Kidney glomerular epithelial cell (primary cell): ENCODE data around the gene PGLYRP4.

Experiments used
- DNase-seq: peaks from one replicate; lab custom pipeline; 2025; lab: John Stamatoyannopoulos, UW

PGLYRP4 gene, protein sequence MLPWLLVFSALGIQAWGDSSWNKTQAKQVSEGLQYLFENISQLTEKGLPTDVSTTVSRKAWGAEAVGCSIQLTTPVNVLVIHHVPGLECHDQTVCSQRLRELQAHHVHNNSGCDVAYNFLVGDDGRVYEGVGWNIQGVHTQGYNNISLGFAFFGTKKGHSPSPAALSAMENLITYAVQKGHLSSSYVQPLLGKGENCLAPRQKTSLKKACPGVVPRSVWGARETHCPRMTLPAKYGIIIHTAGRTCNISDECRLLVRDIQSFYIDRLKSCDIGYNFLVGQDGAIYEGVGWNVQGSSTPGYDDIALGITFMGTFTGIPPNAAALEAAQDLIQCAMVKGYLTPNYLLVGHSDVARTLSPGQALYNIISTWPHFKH

DNA sequence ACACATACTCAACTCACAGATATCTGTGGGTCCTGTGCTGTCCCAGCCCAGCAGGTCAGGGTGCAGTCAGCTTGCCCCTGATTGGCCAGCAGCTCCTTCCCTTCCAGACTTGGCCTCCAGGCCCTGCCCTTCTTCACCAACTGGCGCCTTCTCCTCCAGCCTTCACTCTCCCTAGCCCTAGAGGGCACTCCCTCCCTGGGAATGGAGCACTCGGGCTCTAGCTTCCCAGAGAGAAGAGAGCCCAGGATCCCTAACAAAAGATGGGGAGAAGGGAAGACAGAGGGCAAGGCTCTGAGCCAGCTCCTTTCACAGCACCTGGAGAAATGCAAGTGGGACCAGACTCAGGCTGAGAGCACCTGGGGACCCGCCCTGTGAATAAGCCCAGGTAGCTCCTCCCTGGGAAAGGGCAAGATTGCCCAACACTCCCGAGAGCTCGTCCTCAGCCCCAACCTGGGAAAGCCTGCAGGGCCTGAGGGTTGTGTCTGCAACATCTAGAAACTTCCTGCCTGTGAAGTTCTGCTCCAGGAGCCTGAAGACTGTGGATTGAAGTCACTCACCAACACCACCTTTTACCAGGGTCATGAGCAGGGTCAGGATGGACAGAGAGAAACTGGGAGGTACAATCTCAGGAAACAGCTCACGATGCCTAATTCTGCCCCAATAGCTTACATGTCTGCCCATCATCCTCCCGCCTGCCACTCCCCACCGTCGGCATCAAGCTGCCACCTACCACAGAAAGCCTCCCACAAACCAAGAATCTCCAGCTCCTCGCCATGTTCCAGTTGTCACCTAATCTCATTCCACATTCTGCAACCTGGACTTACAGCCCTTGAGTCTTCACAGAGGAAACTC, at the start of gene PGLYRP4:
Gene PGLYRP4 (minus strand): TSS at position 331 of the 852 bp plus-strand sequence. CDS start 909 bp downstream, outside the sequence.
- no peak for DNase-seq

DNA sequence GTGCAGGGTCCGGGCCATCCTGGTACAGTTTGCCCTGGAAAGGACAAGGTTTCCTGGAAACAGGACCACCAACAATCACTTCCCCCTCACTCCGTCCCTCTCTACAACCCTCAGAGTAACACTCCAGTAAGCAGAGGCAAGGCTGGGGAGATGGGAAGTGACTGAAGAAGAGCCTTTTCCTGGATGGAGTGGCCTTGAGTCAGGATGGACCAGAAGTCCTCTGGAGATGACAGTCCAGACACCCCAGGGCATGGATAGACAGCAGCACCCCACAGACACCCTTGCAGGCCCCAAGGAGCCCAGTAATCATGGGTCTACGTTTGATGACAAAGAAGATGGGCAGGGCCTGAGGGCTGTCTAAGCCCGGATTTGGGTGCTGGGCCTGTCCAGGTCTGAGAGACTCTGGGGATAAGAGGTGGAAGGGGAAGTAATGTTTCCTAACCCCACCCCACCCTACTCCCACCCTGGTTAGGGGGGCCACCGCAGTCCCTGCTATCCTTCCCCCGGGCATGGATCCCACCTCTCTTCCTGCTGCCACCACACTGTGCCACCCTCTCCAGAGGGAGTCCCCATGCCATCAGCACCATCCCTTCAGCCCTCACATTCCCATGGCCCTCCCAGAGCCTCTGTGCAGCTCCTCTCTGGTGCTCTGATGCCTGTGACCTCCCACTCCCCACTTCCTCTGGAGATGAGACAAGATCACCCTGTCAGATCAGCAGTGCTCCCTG, 49.4 kb upstream of the PGLYRP4 start:
- DNase-seq, result no peak

DNA sequence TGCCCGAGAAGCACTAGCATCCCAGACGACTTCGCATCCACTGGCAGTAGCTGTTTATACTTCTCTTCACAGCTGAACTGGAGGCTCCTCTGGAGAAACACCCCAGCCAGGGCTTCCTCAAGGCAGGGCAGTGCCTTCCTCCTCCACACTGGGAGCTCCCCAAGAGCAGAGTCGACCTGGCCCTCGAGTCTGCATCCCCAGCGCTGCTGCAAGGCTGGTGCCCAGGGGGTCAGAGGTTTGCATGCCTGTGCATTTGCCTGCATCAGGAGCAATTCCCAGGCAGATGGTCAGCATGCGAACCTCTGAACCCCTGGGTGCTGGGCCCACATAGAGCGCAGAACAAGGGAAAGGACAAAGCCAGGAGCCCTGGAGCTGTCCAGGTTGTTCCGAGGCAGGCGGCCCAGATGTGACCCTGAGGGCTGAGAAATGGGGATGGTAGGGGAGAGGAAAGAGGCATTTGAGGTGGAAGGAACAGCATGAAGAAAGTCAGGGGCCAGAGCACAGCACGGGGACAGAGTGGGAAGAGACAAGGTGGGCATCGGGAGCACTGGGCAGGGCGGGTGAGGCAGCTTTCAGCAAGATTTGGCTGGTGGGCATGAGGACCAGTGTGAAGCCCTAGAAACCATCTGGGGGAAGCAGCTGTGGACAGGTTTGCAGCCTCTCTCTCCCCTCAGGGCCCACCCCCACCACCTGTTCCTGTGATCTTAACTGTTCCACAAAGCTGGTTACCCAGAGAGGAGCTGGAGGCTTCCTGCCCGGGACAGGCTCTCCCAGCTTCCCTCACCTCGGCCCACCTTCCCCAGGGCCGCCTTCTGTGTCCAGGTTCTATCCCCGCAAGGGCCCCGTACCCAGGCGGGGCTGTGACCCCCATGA, 48.6 kb upstream of the PGLYRP4 start:
- no peak for DNase-seq

DNA sequence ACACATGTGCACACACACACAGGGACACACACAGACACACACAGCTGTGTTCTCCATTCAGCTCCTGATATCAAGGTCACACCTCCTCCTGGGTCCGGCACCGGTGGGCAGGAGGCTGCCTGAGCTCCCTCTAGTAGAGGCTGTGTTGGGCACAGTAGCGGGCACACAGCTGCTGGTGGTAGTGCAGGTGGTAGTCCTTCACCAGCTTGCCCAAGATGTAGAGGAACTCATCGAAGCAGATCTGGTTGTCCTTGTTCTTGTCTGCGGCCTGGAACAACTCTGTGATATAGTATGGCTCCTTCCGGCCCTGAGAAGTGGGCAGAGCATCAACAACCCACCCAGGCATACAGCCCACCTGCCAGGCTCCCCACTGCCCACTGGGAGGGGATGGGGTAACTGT, 47.8 kb upstream of the PGLYRP4 start:
- no peak for DNase-seq

DNA sequence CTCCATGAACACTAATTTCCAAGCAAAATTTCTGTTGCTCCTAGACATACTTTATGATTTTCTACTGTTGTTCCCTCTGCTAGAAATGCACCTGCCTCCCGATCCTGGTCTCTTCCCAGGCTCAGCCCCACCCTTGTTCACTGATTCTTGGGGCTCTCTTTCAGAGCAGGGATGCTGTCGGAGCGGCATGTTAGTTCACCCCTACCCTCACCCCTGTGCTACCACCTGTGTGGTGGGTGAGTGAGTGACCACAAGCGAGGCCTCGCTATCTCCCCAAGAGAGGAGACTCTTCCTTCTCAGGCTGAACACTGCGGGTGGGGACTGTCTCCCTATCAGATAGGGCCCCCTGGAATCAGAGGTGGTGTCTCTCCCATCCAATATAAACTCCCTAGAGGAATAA, 47.1 kb upstream of the PGLYRP4 start:
- no peak for DNase-seq

DNA sequence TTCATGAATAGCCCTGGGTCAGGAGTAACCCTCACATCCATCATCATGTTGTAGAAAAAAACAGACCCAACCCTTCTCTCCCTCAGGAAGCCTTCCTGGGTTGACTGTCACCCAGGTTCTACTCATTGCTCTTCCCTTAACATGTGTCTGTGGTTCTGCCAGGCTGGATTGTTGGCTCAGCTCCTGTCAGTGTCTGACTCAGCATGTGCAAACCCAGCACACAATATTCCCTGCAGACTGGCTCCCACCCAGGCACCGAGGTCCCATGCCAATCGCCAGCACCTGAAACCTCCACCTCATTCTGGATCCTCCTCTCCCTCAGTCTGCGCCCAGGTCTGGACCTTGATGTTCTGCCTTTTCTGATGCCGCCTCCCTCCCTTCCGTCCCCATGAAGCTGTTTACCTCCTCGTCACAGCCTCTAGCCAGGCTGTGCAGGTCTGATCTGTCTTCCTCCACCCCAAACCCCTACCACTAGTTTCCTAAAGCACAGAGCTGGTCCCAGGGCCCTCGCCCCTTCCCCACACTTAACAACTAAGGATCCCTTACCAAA, 46.6 kb upstream of the PGLYRP4 start:
- no peak for DNase-seq

DNA sequence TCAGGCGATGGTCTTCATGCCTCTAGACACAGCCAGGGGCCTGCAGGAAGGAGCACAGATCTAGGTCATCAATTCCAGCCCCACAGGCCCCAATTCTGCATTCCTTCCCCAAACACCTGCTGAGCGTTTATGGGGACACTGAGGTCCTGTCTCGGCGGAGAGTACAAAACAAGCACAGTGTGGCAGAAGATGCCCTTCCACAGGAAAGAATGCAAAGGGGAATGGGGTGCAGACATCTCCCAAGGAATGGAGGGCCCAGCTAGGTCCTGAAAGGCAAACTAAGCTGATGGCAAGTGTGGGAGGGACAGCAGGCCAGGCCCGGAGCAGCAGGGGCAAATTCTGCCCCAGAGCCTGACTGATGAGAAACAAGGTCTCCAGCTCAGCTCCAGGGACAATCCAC, 45.8 kb upstream of the PGLYRP4 start:
- no peak for DNase-seq

DNA sequence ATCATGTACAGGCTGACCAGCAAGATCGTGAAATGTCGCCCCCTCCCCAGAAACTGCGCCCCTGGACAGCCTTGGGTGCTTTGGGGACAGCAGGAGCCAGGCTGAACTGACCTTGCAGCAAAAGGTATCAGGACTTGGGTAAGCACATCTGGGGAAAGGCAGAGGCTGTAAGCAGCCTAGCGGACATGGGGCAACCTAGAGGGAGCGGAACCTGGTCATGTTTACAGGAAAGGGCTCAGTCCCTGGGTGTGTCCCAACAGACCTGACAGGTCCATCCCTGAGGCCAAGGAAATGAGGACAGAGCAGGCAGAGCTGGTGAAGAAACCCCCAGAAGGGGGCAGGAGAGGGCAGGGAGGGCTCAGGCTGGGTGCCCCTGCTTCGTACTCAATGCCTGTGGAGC, 45.3 kb upstream of the PGLYRP4 start:
- DNase-seq, result no peak

DNA sequence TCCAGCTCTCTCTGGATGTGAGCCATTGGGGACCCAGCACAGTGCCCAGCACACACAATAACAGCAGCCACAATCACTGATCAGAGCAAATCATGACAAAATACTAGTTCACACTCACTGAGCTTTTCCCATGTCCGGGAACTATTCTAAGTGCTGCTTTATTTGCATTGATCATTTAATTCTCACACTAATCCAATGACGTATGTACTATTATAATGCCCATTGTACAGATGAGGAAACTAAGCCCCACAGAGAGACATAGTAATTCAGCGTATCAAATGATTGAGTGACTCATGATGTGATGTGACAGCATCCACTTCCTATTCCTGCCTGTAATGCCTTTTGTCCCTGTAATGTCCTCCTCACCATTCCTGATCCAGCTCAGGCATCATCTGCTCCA, 44.2 kb upstream of the PGLYRP4 start:
- no peak for DNase-seq

DNA sequence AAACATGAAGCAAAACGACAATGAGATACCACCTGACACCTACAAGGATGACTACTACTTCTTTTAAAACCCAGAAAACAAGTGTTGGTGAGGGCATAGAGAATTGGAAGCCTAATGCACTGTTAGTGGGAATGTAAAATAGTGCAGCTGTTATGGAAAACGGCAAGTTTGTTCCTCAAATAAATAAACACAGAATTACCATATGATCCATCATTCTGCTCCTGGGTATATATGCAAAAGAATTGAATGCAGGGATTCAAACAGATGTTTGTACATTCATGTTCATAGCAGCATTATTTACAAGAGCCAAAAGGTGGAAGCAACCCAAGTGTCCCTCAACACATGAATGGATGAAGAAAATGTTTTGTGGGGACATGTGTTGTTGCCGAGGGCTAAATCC, 43.6 kb upstream of the PGLYRP4 start:
- DNase-seq, result no peak

DNA sequence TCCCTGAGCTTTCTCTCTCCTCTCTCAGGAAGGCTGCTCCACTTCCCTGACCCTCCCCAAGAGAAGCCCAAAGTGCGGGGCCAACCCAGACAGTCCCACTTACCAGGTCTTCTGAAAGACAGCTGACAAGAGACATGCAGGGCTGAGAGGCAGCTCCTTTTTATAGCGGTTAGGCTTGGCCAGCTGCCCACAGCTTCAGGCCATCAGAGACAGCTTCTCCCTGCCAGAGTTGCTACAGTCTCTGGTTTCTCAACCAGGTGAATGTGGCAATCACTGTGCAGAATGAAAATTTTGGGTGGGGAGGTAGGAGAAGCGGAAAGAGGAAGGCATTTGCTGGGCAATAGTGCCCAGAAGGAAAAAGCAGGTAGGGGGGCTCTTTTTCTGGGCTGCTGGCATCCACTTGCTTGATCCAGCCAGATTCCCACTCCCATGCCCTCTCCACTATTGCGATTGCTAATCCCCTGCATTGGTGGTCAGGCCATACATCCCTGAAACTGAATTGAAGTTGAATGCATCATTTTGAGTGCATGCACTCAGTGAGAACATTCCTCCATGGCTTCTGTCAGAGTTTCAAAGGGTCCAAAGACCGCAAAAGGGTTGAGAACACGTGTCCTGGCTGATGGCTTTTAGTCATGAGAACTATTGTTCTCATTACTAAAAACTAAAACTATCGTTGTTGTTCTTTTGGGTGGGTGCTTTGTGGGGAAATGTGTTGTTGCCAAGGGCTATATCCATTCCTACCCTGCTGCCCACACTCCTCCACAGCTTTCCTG, 42.5 kb upstream of the PGLYRP4 start, which contains the start of gene S100A8:
Gene S100A8 (minus strand): TSS at position 136 of the 773 bp plus-strand sequence. CDS start 538 bp downstream, outside the sequence.
- no peak for DNase-seq

DNA sequence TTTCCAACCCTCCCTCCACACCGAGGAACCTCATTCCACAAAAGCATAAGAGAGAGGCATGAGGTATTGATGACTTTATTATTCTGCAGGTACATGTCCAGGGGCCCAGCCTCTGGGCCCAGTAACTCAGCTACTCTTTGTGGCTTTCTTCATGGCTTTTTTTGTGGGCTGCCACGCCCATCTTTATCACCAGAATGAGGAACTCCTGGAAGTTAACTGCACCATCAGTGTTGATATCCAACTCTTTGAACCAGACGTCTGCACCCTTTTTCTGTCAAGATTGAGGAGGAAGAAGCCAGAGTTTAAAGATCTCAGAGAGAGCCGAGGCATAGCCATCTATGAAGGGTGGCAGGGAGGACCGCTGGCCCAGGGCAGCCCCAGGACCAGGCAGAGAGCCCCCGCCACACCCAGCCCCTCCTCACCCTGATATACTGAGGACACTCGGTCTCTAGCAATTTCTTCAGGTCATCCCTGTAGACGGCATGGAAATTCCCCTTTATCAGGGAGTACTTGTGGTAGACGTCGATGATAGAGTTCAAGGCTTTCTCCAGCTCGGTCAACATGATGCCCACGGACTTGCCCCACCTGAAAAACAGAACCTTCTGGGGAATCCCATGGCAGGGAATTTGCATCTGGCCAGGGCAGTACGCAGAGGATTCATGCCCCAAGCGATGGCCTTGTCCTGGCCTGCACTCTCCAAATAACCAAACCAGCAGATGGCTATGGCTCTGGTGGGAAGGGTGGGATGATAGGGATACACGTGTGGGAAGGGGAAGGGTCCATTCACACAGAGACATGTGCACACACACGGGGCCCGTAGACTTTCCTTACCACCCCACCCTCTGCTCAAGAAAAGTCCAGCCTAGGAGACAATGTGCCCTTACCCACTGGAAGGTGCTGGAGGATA, 41.6 kb upstream of the PGLYRP4 start:
- DNase-seq, result no peak

DNA sequence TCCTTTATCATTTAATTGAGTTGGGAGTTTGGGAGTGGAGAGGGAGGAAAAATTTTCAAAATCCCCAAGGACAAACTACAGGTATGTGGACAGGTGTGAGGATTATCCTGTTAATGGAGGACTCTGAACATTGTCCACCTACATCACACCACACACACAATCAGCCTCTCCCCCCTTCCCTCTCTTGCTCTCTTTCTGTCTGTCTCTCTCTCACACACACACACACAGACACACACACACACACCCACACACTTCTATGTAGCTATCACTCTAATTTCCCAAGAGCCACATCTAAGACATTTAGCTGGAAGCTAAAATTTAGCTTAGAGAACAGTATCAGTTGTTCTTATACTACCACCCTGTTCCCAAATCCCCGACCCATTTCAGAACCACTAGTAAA, 40.8 kb upstream of the PGLYRP4 start:
- DNase-seq, result no peak

DNA sequence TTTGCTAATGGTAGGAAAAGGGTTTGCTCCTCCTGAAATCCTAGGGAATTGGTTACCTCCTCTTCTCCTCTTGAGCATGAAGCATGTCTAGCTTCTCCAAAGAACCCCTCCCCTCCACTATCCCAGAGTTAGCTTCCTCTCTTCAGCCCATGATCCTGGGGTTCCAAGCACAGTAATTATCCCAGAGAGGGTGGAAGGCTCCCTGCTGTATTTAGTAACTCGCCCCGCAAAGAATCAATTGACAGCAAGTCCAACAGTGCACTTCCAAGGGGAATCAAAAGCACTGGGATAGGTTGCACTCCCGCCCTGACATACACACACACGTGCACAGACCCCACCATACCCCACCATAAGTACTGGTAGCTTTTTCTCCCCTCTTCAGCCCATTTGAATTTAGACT, 39.1 kb upstream of the PGLYRP4 start:
- no peak for DNase-seq

DNA sequence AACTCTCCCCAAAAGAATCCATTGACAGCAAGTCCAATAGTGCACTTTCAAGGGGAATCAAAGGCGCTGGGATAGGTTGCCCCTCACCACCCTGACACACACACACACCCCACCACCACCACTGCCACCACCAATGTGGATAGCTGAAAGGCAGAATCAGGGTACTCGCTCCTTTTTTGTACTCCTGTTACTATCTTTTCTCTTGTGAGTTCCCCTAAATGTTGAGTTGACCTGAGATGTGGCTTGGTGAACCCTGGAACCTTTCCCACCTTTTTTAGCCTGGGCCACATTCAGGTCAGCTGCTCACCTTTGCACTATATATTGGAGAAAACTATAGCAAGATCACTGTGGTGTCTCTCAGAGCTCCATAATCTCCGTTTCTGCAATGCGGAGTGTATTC, 38.4 kb upstream of the PGLYRP4 start:
- DNase-seq, result no peak

DNA sequence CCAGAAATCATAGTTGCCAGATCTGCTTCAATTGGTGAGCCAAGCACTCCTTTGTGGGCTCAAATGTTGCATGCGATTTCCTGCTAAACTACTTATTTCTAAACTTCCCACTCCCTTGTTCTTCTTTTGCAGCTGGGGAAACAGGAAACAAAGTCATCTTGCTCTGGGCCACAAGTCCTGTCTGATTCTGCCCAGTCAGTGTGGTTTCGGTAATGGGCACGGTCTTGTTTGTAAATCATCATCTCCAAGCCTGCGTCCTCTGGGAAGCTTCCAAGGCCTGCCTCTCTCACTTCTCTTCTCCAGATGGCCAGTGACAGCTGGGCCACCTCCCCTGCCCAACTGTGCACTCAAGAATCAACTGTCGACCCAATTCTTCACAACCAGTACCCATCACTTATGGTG, 37.9 kb upstream of the PGLYRP4 start:
- DNase-seq, result no peak

DNA sequence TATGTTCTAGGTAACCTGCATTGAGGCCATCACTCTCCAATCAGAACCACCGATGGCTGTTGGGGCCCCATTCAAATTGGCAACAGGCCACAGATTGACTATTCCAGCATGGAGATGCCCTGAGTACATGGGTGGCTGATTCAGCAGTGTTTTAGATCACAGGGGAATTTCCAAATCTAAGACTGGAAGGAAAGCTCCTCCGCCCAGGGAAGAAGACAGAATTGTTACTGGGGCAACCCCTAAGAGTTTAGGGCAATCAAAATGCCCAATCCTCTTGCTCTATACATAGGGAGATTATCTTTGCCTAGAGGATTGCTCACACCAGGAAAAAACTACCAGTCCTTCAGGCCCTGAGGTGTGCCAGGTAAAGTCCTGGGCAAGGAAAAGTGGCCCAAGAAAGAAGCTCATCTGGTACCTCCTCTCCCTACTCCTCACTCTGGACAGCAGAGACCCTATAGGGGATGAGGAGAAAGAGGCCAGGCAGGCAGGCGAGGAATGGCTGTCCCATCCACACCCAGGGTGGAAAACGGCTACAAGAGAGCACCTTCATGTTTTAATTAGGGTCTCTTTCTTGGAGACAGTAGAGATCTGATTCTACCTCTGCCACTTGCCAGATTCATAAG, 36.4 kb upstream of the PGLYRP4 start:
- DNase-seq, result no peak

DNA sequence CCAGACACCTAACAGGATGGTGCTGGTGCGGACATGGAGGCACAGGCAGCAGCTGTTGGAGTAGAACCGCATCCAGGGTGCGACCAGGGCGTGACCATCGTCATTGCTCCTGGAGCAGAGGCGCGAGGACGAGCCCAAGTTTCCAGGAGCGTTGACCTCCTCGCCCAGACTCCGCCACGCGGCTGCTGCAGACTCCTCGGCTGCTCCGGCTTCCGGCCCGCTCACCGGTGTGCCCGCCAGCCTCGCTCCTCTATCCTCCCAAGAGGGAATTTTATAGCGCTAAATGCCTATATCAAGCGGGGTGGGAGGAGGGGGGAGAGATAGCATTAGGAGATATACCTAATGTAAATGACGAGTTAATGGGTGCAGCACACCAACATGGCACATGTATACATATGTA, 32.1 kb upstream of the PGLYRP4 start:
- DNase-seq, result no peak

DNA sequence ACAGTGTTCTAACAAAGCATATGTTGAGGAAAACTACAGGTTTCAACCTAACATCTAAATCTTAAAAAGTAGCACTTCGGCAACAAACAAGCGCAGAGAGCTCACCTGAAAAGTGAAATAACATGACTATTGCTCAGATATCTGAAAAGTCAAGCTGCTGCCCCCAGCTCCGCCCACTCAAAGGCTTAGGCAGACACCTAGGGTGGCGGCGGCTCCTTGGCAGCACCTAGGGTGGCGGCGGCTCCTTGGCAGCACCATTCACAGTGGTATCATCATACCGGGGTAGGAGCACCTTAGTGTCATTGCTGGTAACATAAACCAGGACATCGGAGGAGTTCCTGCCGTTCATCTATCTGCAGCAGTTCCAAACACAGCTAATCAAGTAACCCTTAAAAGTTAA, 30.9 kb upstream of the PGLYRP4 start:
- no peak for DNase-seq
